Left hindlimb (tissue), 1 donor: ENCODE results near the gene PTPRM.
A peak's percentile ranks its signal among the peaks of the same experiment; 100 is the strongest.

Source experiments
- DNase-seq: peaks from one replicate; pipeline ENCODE4 v3.0.0-alpha.2; 2018

PTPRM gene

GRCh38 chr18:7567474-7568425 lies 634 bp downstream of the PTPRM start:
- DNase-seq = peak; percentile 69

DNA sequence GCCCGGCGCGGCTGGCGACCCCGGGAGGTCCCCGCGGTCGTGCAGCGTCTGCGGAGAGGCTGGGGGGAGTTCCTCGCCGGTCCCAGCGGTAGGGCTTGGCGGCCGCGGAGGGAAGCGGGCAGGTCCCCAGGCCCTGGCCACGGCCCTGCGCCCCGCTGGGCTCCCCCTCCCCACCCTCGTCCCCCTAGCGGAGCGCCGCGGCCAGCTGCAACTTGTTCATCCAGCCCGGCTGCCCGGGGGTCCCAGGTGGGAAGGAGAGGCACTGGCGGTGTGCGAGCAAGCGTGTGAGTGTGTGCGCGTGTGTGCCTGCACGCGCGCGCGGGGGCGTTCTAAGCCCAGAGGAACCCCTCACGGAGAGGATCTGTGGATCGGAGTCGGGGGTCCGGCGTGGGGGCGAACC lies 1.3 kb downstream of the PTPRM start:
- peak; percentile 75 for DNase-seq

- no peak for DNase-seq
Measured at GRCh38 chr18:7571626-7572025, 4.5 kb downstream of the PTPRM start.

GRCh38 chr18:7572822-7573221 lies 5.7 kb downstream of the PTPRM start:
- no peak for DNase-seq

GRCh38 chr18:7575465-7576028 lies 8.4 kb downstream of the PTPRM start:
- no peak for DNase-seq

GRCh38 chr18:7576077-7576476 lies 9.0 kb downstream of the PTPRM start:
- DNase-seq = no peak

DNA sequence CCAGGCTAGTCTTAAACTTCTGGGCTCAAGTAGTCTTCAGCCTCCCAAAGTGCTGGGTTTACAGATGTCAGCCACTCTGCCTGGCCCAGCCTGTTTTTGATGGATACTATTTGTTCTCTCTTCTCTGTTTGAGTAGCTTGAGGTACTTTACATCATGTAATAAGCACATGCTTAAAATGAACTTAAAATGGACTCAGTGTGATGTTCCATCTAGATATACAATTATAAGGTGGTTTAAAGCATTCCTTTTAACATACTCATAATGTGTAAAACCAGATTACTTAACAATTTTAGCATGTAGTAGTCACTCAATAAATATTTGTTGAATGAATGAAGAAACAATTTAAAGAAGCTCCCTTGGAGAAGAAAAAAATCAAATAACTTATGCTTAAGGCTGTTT lies 9.6 kb downstream of the PTPRM start:
- no peak for DNase-seq

DNA sequence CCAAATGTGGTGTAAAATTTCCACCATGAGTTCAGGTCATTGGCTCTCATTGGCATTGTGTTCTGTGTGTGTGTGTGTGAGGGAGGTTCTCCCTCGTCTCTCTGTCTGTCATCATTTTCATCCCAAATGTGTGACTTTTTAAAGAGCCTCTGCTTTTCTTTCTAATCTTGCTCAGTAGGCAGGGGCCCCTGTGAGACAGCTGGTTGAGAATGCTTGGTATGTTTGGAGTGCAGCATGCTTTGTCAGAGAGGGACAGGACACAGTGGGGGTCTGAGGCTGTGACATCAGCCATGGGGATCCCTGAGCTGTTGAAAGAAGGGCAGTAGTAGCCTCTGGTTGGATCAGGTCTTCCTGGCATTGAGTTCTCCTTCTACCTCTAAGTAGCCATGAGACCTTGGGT lies 10.6 kb downstream of the PTPRM start:
- no peak for DNase-seq

GRCh38 chr18:7579176-7579917 lies 12.2 kb downstream of the PTPRM start:
- DNase-seq = no peak

DNA sequence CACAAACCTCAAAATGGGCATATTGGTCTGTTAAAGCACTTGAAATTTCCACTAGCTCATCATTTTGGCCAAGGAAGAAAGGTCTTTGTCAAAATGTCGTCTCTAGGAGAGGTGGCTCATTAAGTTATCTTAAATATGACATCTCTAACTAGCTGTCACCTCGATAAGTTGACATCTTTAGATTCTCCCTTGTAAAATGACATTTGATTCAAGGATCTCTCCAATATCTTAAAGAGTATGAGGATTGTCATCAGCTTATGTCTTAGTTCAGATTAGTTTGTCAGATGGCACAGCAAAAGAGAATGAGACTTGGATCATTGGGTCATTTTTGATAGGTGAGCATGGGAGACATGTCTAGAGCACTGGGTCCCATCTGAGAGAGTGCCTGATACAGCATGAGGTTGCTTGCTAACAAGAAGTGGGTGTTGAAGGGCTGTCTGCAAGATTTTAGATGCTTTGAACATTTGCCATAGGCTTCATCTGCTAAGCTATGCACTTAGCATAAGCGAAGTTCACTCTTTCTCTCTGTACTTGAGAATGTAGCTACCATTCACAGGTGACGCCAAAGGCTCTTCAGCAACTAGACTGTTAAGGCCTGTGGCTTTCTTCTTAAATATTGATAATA lies 12.9 kb downstream of the PTPRM start:
- DNase-seq = no peak

DNA sequence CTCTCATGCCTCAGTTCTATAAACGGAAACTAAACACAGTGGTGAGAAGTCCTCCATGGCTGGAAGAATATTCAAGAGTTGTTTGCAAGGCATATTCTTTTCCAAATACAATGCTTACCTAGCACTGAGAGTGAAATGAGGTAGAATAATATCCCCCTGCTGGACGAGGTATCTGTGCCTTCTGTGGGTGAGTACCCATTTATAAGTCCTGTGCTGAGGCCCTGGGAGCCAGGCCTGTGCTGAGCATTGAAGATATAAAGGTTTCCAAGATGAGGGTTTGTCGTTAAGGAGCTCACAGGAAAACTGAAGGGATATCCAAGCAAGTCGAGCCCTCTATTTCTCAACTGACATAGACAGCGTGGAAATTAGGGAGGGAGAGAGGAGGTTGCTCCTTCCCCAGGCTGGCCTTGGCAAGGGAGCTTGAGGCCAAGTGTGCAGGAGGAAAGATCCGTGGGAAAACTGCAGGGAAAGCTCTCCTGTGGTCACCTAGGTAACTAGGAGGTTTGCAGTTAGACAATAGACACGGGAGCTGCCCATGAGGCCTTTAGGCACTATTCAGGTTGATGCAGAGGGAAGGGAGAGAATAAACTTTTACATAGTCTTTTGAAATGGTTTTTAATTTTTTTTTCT lies 17.6 kb downstream of the PTPRM start:
- DNase-seq = peak; percentile 43

- no peak for DNase-seq
Measured at GRCh38 chr18:7585276-7585670, 18.2 kb downstream of the PTPRM start.

GRCh38 chr18:7586379-7586778 lies 19.3 kb downstream of the PTPRM start:
- DNase-seq = no peak

- no peak for DNase-seq
Measured at GRCh38 chr18:7590826-7591560, 23.9 kb downstream of the PTPRM start.

DNA sequence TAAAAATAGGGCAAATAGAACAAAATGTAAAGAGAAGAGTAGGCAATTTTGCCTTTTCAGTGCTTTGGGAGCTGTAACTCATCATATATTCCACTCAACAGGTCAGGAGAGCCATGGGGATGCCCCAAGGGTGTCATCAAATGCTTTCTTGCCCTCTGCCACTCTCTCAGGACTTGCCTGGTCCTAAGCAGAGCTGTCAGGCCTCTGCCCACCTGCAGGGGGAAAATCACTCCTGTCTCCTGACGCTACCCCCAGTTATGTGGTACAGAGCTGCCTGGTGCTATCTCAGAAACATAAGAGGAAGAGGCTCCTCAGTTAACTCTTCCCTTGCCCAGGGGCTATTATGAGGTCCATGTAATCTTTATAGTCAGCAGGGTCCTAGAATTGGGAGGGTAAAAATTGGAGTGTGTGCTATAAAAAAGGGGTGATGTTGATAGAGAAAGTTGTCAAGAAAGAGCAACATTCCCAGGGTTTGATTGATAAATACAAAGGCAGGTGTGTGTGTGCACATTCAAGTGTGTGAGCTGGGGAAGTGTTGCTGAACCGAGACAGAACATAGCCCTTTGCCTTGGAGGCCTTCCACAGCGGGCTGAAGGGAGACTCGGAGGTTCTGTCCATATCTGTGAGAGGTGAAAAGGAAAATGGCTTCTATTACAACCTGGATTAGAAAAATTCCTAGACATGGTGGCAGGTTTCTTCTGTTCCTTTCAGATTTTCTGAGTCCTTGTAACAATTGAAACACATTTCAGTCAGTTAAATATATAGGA lies 25.4 kb downstream of the PTPRM start:
- DNase-seq = no peak

DNA sequence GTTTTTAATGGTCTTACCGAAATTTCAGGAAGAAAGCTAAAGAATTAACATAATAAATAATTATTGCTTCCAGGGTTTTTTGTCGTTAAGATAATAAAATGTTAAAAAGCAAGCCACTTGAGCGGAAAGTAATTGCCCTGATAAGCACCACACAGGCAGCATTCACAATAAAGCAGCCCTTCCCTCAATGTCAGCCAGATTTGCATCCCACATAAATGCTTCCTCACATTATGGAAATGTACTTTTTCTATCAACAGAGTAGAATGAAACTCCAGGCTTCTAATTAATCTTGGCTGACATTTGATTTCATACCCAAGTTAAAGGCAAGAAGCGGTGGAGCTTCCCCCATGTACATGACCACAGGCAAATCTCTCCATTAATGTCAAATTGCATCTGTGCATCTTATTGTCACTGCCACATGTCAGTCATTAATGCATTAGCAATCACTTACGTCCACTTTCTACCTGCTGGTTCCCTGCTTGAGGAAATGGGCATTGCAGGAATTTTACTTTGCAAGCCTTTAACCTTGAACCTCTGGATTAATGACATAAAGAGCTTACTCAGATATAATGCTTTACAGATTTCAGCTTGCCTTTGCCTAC lies 26.2 kb downstream of the PTPRM start:
- no peak for DNase-seq

GRCh38 chr18:7596147-7596546 lies 29.0 kb downstream of the PTPRM start:
- DNase-seq = no peak

DNA sequence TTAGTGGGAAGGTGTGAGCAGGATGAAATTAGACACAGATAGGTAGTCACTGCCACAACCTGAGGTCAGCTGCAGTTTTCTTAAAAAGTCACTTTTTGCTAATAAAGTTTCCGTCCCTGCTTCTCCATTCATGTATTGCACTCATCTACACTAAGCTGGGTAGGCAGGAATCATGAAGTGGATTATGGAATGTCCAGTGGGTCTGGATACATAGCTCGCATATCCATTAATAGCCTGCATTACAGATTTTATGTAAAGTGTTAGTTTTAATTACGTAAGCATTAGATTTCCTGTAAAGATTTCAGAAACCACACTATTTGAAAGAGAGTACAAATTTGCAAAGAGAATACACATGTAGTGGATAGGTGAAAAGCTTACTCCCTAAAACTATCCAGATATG lies 30.4 kb downstream of the PTPRM start:
- DNase-seq = no peak

- DNase-seq = no peak
Measured at GRCh38 chr18:7598167-7599047, 31.3 kb downstream of the PTPRM start.

- DNase-seq = no peak
Measured at GRCh38 chr18:7600036-7600435, 32.9 kb downstream of the PTPRM start.
